Activated naive CD8-positive, alpha-beta T cell treated with anti-CD3 and anti-CD28 coated beads, Interleukin-2, amount 10 ng/mL, durations not matched to agents 7 days and 5 days (primary cell): ENCODE measurements around the gene ITIH5. TPM values are rescaled to one million over a fixed set of nuclear protein-coding genes. Genes with fewer than 3 reads are reported as not detected.

Experiments
- total RNA-seq, 2 experiments: library from RNA; stranded (reverse); gene quantifications; one replicate each; pipeline ENCODE4 v1.2.3, GENCODE V29; 2021

Gene ITIH5
- total RNA-seq, 2 experiments from 2014 or later: not detected

Other genes with a start within 250 kb of the ITIH5 start
- gene ITIH2, start 36.4 kb upstream of the ITIH5 start, total RNA-seq: not detected
- 10 to 100 TPM; 13.8 to 16.6 TPM for gene KIN, start 121.0 kb upstream of the ITIH5 start, total RNA-seq
- gene ATP5F1C, start 121.2 kb upstream of the ITIH5 start, total RNA-seq: 100 to 1,000 TPM; 268 to 273 TPM
- gene TAF3, start 151.5 kb upstream of the ITIH5 start, total RNA-seq: 10 to 100 TPM; 16.2 to 16.8 TPM